H1 (cell line): Measurements from ENCODE around the gene CHCHD3. TPM values are rescaled to one million over a fixed set of nuclear protein-coding genes. Genes with fewer than 3 reads are reported as not detected.

Source experiments
- CTCF ChIA-PET: fragments of 300-600 bp; sonication (Branson Sonifier 250); formaldehyde crosslinking; loops from one replicate; lab custom pipeline; 2021; ENCODE audit not compliant: partially characterized antibody; lab: Charles Lee
- POLR2A ChIA-PET: fragments of 300-600 bp; sonication (Branson Sonifier 250); formaldehyde crosslinking; loops from one replicate; lab custom pipeline; 2021; ENCODE audit warnings: inconsistent platforms; ENCODE audit not compliant: partially characterized antibody; lab: Charles Lee
- DNase-seq, 2 experiments: peaks; one replicate each; pipeline versions ENCODE4 v3.0.0 to v3.0.0-alpha.2; 2010 to 2022; ENCODE audit warnings: low spot score in 2 of 2, low read depth in 1 of 2, mixed read lengths in 1 of 2
- FAIRE-seq: peaks from 2 replicates; lab custom pipeline; 2011; peaks lifted over from hg19 to GRCh38; lab: Jason Lieb, UNC
- H2AFZ ChIP-seq: 2 replicates; pipeline ENCODE4 v1.8.1; 2012; ENCODE audit warnings: low read length, inconsistent platforms
- H2AK5ac ChIP-seq: 2 replicates; pipeline ENCODE4 v1.6.1; 2013; ENCODE audit warnings: low read depth, low read length
- H2BK120ac ChIP-seq: replicated peaks from 2 replicates; pipeline ENCODE3; 2013; ENCODE audit warnings: low read depth, low read length, inconsistent platforms
- H2BK12ac ChIP-seq: 2 replicates; pipeline ENCODE4 v1.6.1; 2013; ENCODE audit warnings: low read depth, low read length
- H2BK15ac ChIP-seq: 2 replicates; pipeline ENCODE4 v1.6.1; 2013; ENCODE audit warnings: low read length
- H2BK20ac ChIP-seq: 2 replicates; pipeline ENCODE4 v1.6.1; 2013; ENCODE audit warnings: low read length
- H2BK5ac ChIP-seq: 2 replicates; pipeline ENCODE4 v1.6.1; 2013; ENCODE audit warnings: low read depth, low read length
- H3K14ac ChIP-seq: 2 replicates; pipeline ENCODE4 v1.6.1; 2013; ENCODE audit warnings: inconsistent platforms; ENCODE audit not compliant: insufficient read length
- H3K18ac ChIP-seq: 2 replicates; pipeline ENCODE4 v1.6.1; 2013; ENCODE audit warnings: low read length; ENCODE audit errors: extremely low read depth
- H3K23ac ChIP-seq: 2 replicates; pipeline ENCODE4 v1.6.1; 2013; ENCODE audit warnings: inconsistent platforms; ENCODE audit not compliant: insufficient read length
- H3K23me2 ChIP-seq: 2 replicates; pipeline ENCODE4 v1.6.1; 2013; ENCODE audit warnings: low read depth, low read length
- H3K27ac ChIP-seq: 2 replicates; pipeline ENCODE4 v1.6.1; 2011; ENCODE audit warnings: low read depth, low read length, inconsistent platforms
- H3K27me3 ChIP-seq, 4 experiments: replicated peaks in 1 of 4; 1 replicate in 1 of 4; 2 replicates in 3 of 4; pipeline versions ENCODE4 v1.6.1 to v1.8.1; 2011 to 2013; ENCODE audit warnings: low read length in 3 of 4, mild to moderate bottlenecking in 3 of 4, inconsistent platforms in 2 of 4, mixed read lengths in 2 of 4, moderate library complexity in 1 of 4; ENCODE audit not compliant: control insufficient read depth in 3 of 4, insufficient read depth in 3 of 4; ENCODE audit errors: extremely low read depth in 1 of 4
- H3K36me3 ChIP-seq, 4 experiments: 2 replicates each; pipeline versions ENCODE4 v1.6.1 to v1.8.1; 2011 to 2013; ENCODE audit warnings: mild to moderate bottlenecking in 4 of 4, low read length in 3 of 4, moderate library complexity in 2 of 4, control low read depth in 1 of 4, inconsistent platforms in 1 of 4; ENCODE audit not compliant: insufficient read depth in 4 of 4, control insufficient read depth in 2 of 4
- H3K4ac ChIP-seq: replicated peaks from 2 replicates; pipeline ENCODE3; 2013; ENCODE audit warnings: low read length, low read depth, mixed read lengths, inconsistent platforms; ENCODE audit not compliant: insufficient read length
- H3K4me1 ChIP-seq, 4 experiments: replicated peaks in 1 of 4; 1 replicate in 1 of 4; 2 replicates in 3 of 4; pipeline versions ENCODE4 v1.6.1 to v1.8.1; 2011 to 2013; ENCODE audit warnings: low read length in 3 of 4, inconsistent platforms in 2 of 4, mixed read lengths in 1 of 4; ENCODE audit not compliant: insufficient read depth in 4 of 4, control insufficient read depth in 3 of 4
- H3K4me2 ChIP-seq, 2 experiments: 2 replicates each; pipeline versions ENCODE4 v1.6.1 to v1.8.1; 2011 to 2013; ENCODE audit warnings: low read depth in 2 of 2, low read length in 2 of 2, control low read depth in 1 of 2, inconsistent platforms in 1 of 2, mild to moderate bottlenecking in 1 of 2; ENCODE audit not compliant: insufficient read depth in 1 of 2
- H3K4me3 ChIP-seq, 4 experiments: fragments of 200-600, 300-600 bp in 1 of 4; sonication (generic), shearing (Covaris generic), sonication (Bioruptor Twin) in 1 of 4; 2 replicates each; pipeline versions ENCODE4 v1.5.1 to v1.8.1; 2011 to 2016; ENCODE audit warnings: low read length in 4 of 4, low read depth in 3 of 4, control low read depth in 2 of 4, inconsistent platforms in 2 of 4, mild to moderate bottlenecking in 2 of 4, mixed read lengths in 1 of 4, moderate library complexity in 1 of 4; ENCODE audit not compliant: insufficient read depth in 2 of 4; ENCODE audit errors: extremely low read depth in 1 of 4
- H3K56ac ChIP-seq: replicated peaks from 2 replicates; pipeline ENCODE3; 2013; ENCODE audit warnings: low read depth, mild to moderate bottlenecking, mixed read lengths, low read length, inconsistent platforms; ENCODE audit not compliant: insufficient read length
- H3K79me1 ChIP-seq: 2 replicates; pipeline ENCODE4 v1.6.1; 2013; ENCODE audit warnings: low read depth, low read length, control low read depth
- H3K79me2 ChIP-seq, 2 experiments: 2 replicates each; pipeline versions ENCODE4 v1.6.1 to v1.8.1; 2012 to 2013; ENCODE audit warnings: low read length in 2 of 2, mild to moderate bottlenecking in 2 of 2, inconsistent platforms in 1 of 2; ENCODE audit not compliant: insufficient read depth in 2 of 2, control insufficient read depth in 1 of 2
- H3K9ac ChIP-seq, 4 experiments: replicated peaks in 1 of 4; 1 replicate in 1 of 4; 2 replicates in 3 of 4; pipeline versions ENCODE4 v1.6.1 to v1.8.1; 2011 to 2013; ENCODE audit warnings: low read depth in 3 of 4, low read length in 3 of 4, control low read depth in 2 of 4, mild to moderate bottlenecking in 2 of 4, moderate library complexity in 2 of 4, inconsistent platforms in 1 of 4; ENCODE audit errors: extremely low read depth in 1 of 4
- H3K9me3 ChIP-seq, 2 experiments: 2 replicates each; pipeline versions ENCODE4 v1.6.1 to v1.8.1; 2012 to 2013; ENCODE audit warnings: mild to moderate bottlenecking in 2 of 2, moderate library complexity in 2 of 2, control low read depth in 1 of 2, inconsistent platforms in 1 of 2, low read depth in 1 of 2, low read length in 1 of 2, mixed read lengths in 1 of 2; ENCODE audit not compliant: insufficient read depth in 2 of 2
- H4K20me1 ChIP-seq, 2 experiments: replicated peaks in 1 of 2; 2 replicates each; pipeline versions ENCODE3 to v1.8.1; 2011 to 2013; ENCODE audit warnings: inconsistent platforms in 2 of 2, low read length in 2 of 2, mild to moderate bottlenecking in 1 of 2; ENCODE audit not compliant: insufficient read depth in 2 of 2, control insufficient read depth in 1 of 2
- H4K5ac ChIP-seq: 2 replicates; pipeline ENCODE4 v1.6.1; 2013; ENCODE audit warnings: low read length, low read depth, mixed read lengths, inconsistent platforms; ENCODE audit not compliant: insufficient read length
- H4K8ac ChIP-seq: 2 replicates; pipeline ENCODE4 v1.8.0; 2013; ENCODE audit warnings: mild to moderate bottlenecking, moderate library complexity, low read length, inconsistent platforms; ENCODE audit not compliant: insufficient read depth; ENCODE audit errors: extremely low read depth
- H4K91ac ChIP-seq: replicated peaks from 2 replicates; pipeline ENCODE3; 2013; ENCODE audit warnings: low read length, mixed read lengths, inconsistent platforms; ENCODE audit not compliant: insufficient read length
- ATF2 ChIP-seq: IDR thresholded peaks from 2 replicates; pipeline ENCODE4 v1.6.1; 2012; ENCODE audit warnings: low read length, inconsistent platforms
- BRCA1 ChIP-seq: IDR thresholded peaks from 2 replicates; pipeline ENCODE4 v1.6.1; 2012; ENCODE audit warnings: low read depth, low read length, improper control_type of control experiment
- E2F6 ChIP-seq: IDR thresholded peaks from 2 replicates; pipeline ENCODE4 v1.6.1; 2012; ENCODE audit warnings: inconsistent platforms
- EZH2 ChIP-seq: fragments of 200-600 bp; sonication (generic); IDR thresholded peaks from 2 replicates; pipeline ENCODE4 v1.7.1; 2012; ENCODE audit warnings: low read depth, mild to moderate bottlenecking, moderate library complexity, low read length, inconsistent platforms; ENCODE audit not compliant: severe bottlenecking
- FOSL1 ChIP-seq: IDR thresholded peaks from 2 replicates; pipeline ENCODE4 v1.6.1; 2011; ENCODE audit warnings: mild to moderate bottlenecking, low read depth, low read length, moderate library complexity; ENCODE audit not compliant: insufficient read depth
- GABPA ChIP-seq: IDR thresholded peaks from 2 replicates; pipeline ENCODE4 v1.6.1; 2011; ENCODE audit warnings: mild to moderate bottlenecking, low read length, moderate library complexity, borderline replicate concordance; ENCODE audit not compliant: insufficient read depth
- MAFK ChIP-seq: IDR thresholded peaks from 2 replicates; pipeline ENCODE4 v1.6.1; 2012; ENCODE audit warnings: low read depth, mild to moderate bottlenecking, improper control_type of control experiment, low read length
- MAX ChIP-seq: IDR thresholded peaks from 2 replicates; pipeline ENCODE4 v1.6.1; 2012; ENCODE audit warnings: inconsistent platforms
- NRF1 ChIP-seq: IDR thresholded peaks from 2 replicates; pipeline ENCODE4 v1.6.1; 2011; ENCODE audit warnings: mild to moderate bottlenecking, low read depth, low read length, improper control_type of control experiment
- RBBP5 ChIP-seq: IDR thresholded peaks from 2 replicates; pipeline ENCODE4 v1.7.1; 2012; ENCODE audit warnings: low read depth, mild to moderate bottlenecking, inconsistent platforms, low read length, moderate library complexity, borderline replicate concordance
- YY1 ChIP-seq: IDR thresholded peaks from 2 replicates; pipeline ENCODE4 v1.6.1; 2011; ENCODE audit warnings: low read depth, mild to moderate bottlenecking, low read length
- WGBS, 2 experiments: shearing (Covaris generic) in 1 of 2; methylation state at CpG; one replicate each; pipeline versions ENCODE4 v1.1.6 to v1.1.7; 2013 to 2015; ENCODE audit warnings: low lambda C conversion rate in 2 of 2, mixed read lengths in 2 of 2, inconsistent platforms in 1 of 2, low coverage in 1 of 2, missing lambda C conversion rate in 1 of 2; ENCODE audit not compliant: insufficient replicate concordance in 2 of 2, insufficient coverage in 1 of 2, insufficient read length in 1 of 2; ENCODE audit errors: extremely low coverage in 1 of 2, missing lambda C conversion rate in 1 of 2; 5-methylcytosine and 5-hydroxymethylcytosine counted together
- polyA plus RNA-seq, 7 experiments: library from polyadenylated mRNA; depleted of rRNA in 3 of 7; stranded (reverse) in 5 of 7; unstranded in 2 of 7; fragments of >200 nt in 5 of 7; fragments of 200-250 nt in 2 of 7; gene quantifications; 1 replicate in 5 of 7; 2 replicates in 1 of 7; 4 replicates in 1 of 7; pipeline versions ENCODE4 v1.2.1 to v1.2.3, GENCODE V29; 2011 to 2013; ENCODE audit warnings: missing spikeins in 2 of 7, mixed read lengths in 2 of 7
- total RNA-seq: library from RNA; stranded (reverse); fragmentation: NEBNext Ultra II Directional; extraction: Animal tissue kit (Norgen Biotek cat#: 25700); gene quantifications from 2 replicates; pipeline ENCODE4 v1.2.1, GENCODE V29; 2021

Gene CHCHD3
- total and polyA plus RNA-seq, 2 of the 8 experiments (the other 6 are each of a cell fraction or from before 2014, with no cell fraction given): 42.9 to 137 TPM

GRCh38 chr7:132972745-132973144 lies 109.1 kb downstream of the CHCHD3 start:
- H3K27ac ChIP-seq: no peak overlapping the region
- no peak for DNase-seq
- H4K8ac ChIP-seq: no peak overlapping the region
- H3K9ac ChIP-seq: no peak overlapping the region
- no peak overlapping the region for H4K91ac ChIP-seq
- no peak overlapping the region for H2AFZ ChIP-seq
- ChIA-PET POLR2A (no interaction called here), CTCF (no interaction called here)
- peaks cover 2 to 3% of the 10 kb centered on the region in 2 experiments for H4K20me1 ChIP-seq
- no peak overlapping the region for H2BK120ac ChIP-seq
- H2BK12ac ChIP-seq: no peak overlapping the region
- no peak overlapping the region for H3K4me3 ChIP-seq
- no peak overlapping the region for H2BK20ac ChIP-seq
- H3K79me2 ChIP-seq: peaks cover 0 to 34% of the 10 kb centered on the region in 2 experiments; a peak in 3 of 4 replicates
- H3K4me1 ChIP-seq: peaks cover 0 to 6% (median 0%) of the 10 kb centered on the region in 4 experiments; a peak in 2 of 7 replicates
- no peaks in the 10 kb centered on the region for H3K23me2 ChIP-seq
- H3K79me1 ChIP-seq: no peaks in the 10 kb centered on the region; the same call in 1 of the 2 replicates
- H3K14ac ChIP-seq: no peak overlapping the region
- H4K5ac ChIP-seq: no peak overlapping the region
- WGBS, 2 experiments: 96% methylated on average over 1 of the region's 1 CpG; no CpG with 5 or more reads in 1 of the 2 experiments
- H3K23ac ChIP-seq: no peak overlapping the region
- no peak overlapping the region for H2AK5ac ChIP-seq
- H3K9me3 ChIP-seq: no peaks in the 10 kb centered on the region
- no peak overlapping the region for H2BK15ac ChIP-seq
- peaks cover 0 to 19% (median 6%) of the 10 kb centered on the region in 4 experiments; a peak in 2 of 8 replicates for H3K36me3 ChIP-seq
- peaks cover 0 to 1% (median 0%) of the 10 kb centered on the region in 4 experiments; a peak in 1 of 7 replicates for H3K27me3 ChIP-seq
- H3K18ac ChIP-seq: no peak overlapping the region
- no peak overlapping the region for H2BK5ac ChIP-seq
- no peak overlapping the region for H3K4me2 ChIP-seq
- no peak for FAIRE-seq
- no peak overlapping the region for H3K56ac ChIP-seq
- H3K4ac ChIP-seq: no peak overlapping the region
- TF ChIP-seq RBBP5 (no peak), E2F6 (no peak), MAX (no peak), BRCA1 (no peak), FOSL1 (no peak), NRF1 (no peak), EZH2 (no peak), MAFK (no peak), ATF2 (no peak), GABPA (no peak), YY1 (no peak)
